Measurements from ENCODE around the gene MKNK2. TPM values are rescaled to one million over a fixed set of nuclear protein-coding genes. Genes with fewer than 3 reads are reported as not detected.

Gene MKNK2
- polyA plus RNA-seq, 1 of the 3 experiments (the other 2 are of a cell fraction): 65.4 TPM

- H3K27me3 ChIP-seq (ENCODE audit: insufficient read depth): no peaks in the 10 kb centered on the region
- peaks cover 43% of the 10 kb centered on the region for H3K79me2 ChIP-seq (ENCODE audit: insufficient read depth)
- H2AFZ ChIP-seq (ENCODE audit: low read depth): peak within 1 kb of the TSS; percentile 80; the same call in 1 of the 2 replicates
- H3K27ac ChIP-seq (ENCODE audit: low read depth in 2 of 2, low read length in 1 of 2): peak within 1 kb of the TSS; percentile 82 to 92
- peak within 1 kb of the TSS; percentile 96 for H3K4me2 ChIP-seq
- 0% methylated on average over 10 of the region's 70 CpGs for WGBS (ENCODE audit: low lambda C conversion rate)
- CTCF ChIA-PET: interaction anchor here (1.1 to 2.1 kb wide), 4 partner anchors 14 to 167 kb away, joined by 4 to 7 read pairs (median 6); no protein-coding TSS in a partner anchor
- H3F3A ChIP-seq (replicated peaks; ENCODE audit: insufficient read depth): peaks cover 10% of the 10 kb centered on the region
- H4K20me1 ChIP-seq (ENCODE audit: insufficient read depth): no peaks in the 10 kb centered on the region
- H3K4me1 ChIP-seq (ENCODE audit: control insufficient read depth in 1 of 2, insufficient read depth in 2 of 2, low read depth in 1 of 2, low read length in 1 of 2): peaks cover 3 to 17% of the 10 kb centered on the region in 2 experiments; a peak in 1 of 4 replicates
- H3K36me3 ChIP-seq (replicated peaks in 1 of 2; ENCODE audit: control insufficient read depth in 1 of 2, insufficient read depth in 2 of 2, low read length in 1 of 2): peaks cover 11 to 21% of the 10 kb centered on the region in 2 experiments
- H3K9me2 ChIP-seq: no peaks in the 10 kb centered on the region
- H3K9me3 ChIP-seq: no peaks in the 10 kb centered on the region
- peak; percentile 99 for DNase-seq
- peak within 1 kb of the TSS; percentile 82 for H3K9ac ChIP-seq
- POLR2A ChIA-PET: no interaction called here
- TF ChIP-seq ELF1 (IDR thresholded peaks at IDR 0.05) (no peak), RCOR1 (IDR thresholded peaks at IDR 0.05; ENCODE audit: low read length) (peak; percentile 49; the same call in 1 of the 2 replicates), CHD2 (IDR thresholded peaks at IDR 0.05; ENCODE audit: low read length, partially characterized antibody) (peak; percentile 35), SIN3A (IDR thresholded peaks at IDR 0.05; ENCODE audit: borderline replicate concordance, low read depth, low read length) (peak; percentile 68; the same call in 1 of the 2 replicates), RFX5 (IDR thresholded peaks at IDR 0.05; ENCODE audit: low read length) (peak; percentile 21; the same call in 1 of the 2 replicates), CTCF (IDR thresholded peaks at IDR 0.05) (peak; percentile 46), MXI1 (IDR thresholded peaks at IDR 0.05; ENCODE audit: low read depth, low read length) (peak; percentile 94), NRF1 (IDR thresholded peaks at IDR 0.05; ENCODE audit: low read depth, low read length) (peak; percentile 77), RAD21 (IDR thresholded peaks at IDR 0.05; ENCODE audit: low read length) (peak; percentile 30; the same call in 1 of the 2 replicates), YY1 (IDR thresholded peaks at IDR 0.05; ENCODE audit: low read depth) (no peak), MAX (IDR thresholded peaks at IDR 0.05; ENCODE audit: low read depth) (peak; percentile 56)
- H3K4me3 ChIP-seq (ENCODE audit: low read depth in 2 of 2, low read length in 1 of 2): peak within 1 kb of the TSS; percentile 56 to 92
Measured at GRCh38 chr19:2096480-2097202, 45.6 kb upstream of the MKNK2 start, which contains the start of gene IZUMO4. Gene IZUMO4 (plus strand): TSS chr19:2096915. CDS start chr19:2096946, 31 bp downstream.

- H3K36me3 ChIP-seq (replicated peaks in 1 of 2; ENCODE audit: control insufficient read depth in 1 of 2, insufficient read depth in 2 of 2, low read length in 1 of 2): peaks cover 9 to 15% of the 10 kb centered on the region in 2 experiments
- H3K9me3 ChIP-seq: no peaks in the 10 kb centered on the region
- no peaks in the 10 kb centered on the region for H3K27me3 ChIP-seq (ENCODE audit: insufficient read depth)
- H3F3A ChIP-seq (replicated peaks; ENCODE audit: insufficient read depth): peaks cover 10% of the 10 kb centered on the region
- POLR2A ChIA-PET: no interaction called here
- H3K4me3 ChIP-seq (ENCODE audit: low read depth in 2 of 2, low read length in 1 of 2): peak within 1 kb of the TSS; percentile 56 to 92
- 1% methylated on average over 12 of the region's 56 CpGs for WGBS (ENCODE audit: low lambda C conversion rate)
- no peaks in the 10 kb centered on the region for H4K20me1 ChIP-seq (ENCODE audit: insufficient read depth)
- CTCF ChIA-PET: interaction anchor here (0.6 to 2.1 kb wide), 8 partner anchors 11 to 166 kb away, joined by 3 to 7 read pairs (median 4); no protein-coding TSS in a partner anchor
- H3K9ac ChIP-seq: peak within 1 kb of the TSS; percentile 82
- H3K4me2 ChIP-seq: peak within 1 kb of the TSS; percentile 96
- H3K9me2 ChIP-seq: no peaks in the 10 kb centered on the region
- H3K4me1 ChIP-seq (ENCODE audit: control insufficient read depth in 1 of 2, insufficient read depth in 2 of 2, low read depth in 1 of 2, low read length in 1 of 2): peaks cover 5 to 17% of the 10 kb centered on the region in 2 experiments; a peak in 2 of 4 replicates
- H2AFZ ChIP-seq (ENCODE audit: low read depth): peak within 1 kb of the TSS; percentile 80; the same call in 1 of the 2 replicates
- H3K79me2 ChIP-seq (ENCODE audit: insufficient read depth): peaks cover 48% of the 10 kb centered on the region
- peak within 1 kb of the TSS; percentile 82 to 92 for H3K27ac ChIP-seq (ENCODE audit: low read depth in 2 of 2, low read length in 1 of 2)
- DNase-seq: no peak
- TF ChIP-seq MAX (IDR thresholded peaks at IDR 0.05; ENCODE audit: low read depth) (peak; percentile 93), MXI1 (IDR thresholded peaks at IDR 0.05; ENCODE audit: low read depth, low read length) (0 out of 2 replicates have a peak, but pooled peaks have one; percentile 9), EZH2phosphoT487 (IDR thresholded peaks at IDR 0.05; ENCODE audit: borderline replicate concordance, low read depth) (no peak), FOSL2 (IDR thresholded peaks at IDR 0.05; ENCODE audit: borderline replicate concordance, low read depth) (no peak), GABPA (IDR thresholded peaks at IDR 0.05; ENCODE audit: low read depth) (no peak), PBX3 (IDR thresholded peaks at IDR 0.05) (peak; percentile 90), EP300 (IDR thresholded peaks at IDR 0.05; ENCODE audit: borderline replicate concordance in 1 of 2, low read depth in 1 of 2, low read length in 1 of 2) (peak in 1 of 2 experiments; percentile 86; a peak in 1 of 4 replicates), MEF2A (IDR thresholded peaks at IDR 0.05; ENCODE audit: borderline replicate concordance, low read depth) (no peak; the same call in 1 of the 2 replicates), SIN3A (IDR thresholded peaks at IDR 0.05; ENCODE audit: borderline replicate concordance, low read depth, low read length) (peak; percentile 76; the same call in 1 of the 2 replicates), USF1 (IDR thresholded peaks at IDR 0.05; ENCODE audit: borderline replicate concordance, low read depth) (no peak)
Measured at GRCh38 chr19:2096034-2096479, 45.0 kb upstream of the MKNK2 start, which contains the start of gene MOB3A. Gene MOB3A (minus strand): TSS chr19:2096326. CDS start chr19:2078560, 17,766 bp downstream.
